ENCODE results near the gene STMN1. TPM values are rescaled to one million over a fixed set of nuclear protein-coding genes. Genes with fewer than 3 reads are reported as not detected.
A peak's percentile ranks its signal among the peaks of the same experiment; 100 is the strongest.

Gene STMN1
- total RNA-seq, 1 donor from 2014 or later: 32.5 TPM

DNA sequence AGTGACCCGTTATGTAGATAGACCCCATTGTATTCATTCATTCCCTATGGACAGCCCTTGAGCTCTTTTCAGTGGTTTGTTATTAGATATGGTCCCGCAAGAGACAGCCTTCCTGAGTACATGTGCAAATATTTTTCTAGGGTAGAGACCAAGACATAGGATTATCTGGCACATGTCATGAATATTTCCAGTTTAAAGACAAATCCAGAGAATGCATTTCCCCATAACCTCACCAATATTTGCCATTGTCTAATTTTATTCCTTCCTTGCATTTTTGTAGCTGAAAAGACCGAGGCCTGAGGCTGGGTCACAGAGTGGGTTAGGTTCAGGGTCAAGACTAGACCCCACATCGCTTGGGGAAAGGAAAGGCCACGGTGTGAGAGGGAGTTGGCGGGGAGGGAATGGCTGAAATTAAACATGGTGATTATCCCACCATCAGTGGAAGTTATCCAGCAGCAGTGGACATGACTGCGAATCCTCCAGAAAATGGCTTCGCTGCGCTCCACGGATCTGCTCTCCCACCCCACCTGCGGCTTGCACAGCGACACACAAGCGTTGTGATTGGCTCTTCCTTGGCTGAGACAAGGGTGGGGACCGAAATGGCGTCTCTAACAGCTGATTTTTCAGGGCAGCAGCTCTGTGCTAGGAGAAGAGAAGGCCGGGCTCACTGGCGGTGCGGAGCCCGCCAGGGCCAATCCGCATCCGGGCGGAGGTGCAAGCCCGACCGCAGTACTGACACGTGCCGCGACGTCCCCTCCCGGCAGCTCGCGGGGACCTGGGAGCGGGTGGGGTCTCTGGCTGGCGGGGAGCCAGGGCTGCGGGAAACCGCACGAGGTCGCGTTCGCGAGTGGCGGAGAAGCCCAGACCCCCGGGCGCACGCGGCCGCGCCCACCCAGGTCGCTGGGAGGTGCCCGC, 16.1 kb upstream of the STMN1 start:
- DNase-seq (ENCODE audit: low spot score): peak; percentile 42

- no peak for DNase-seq (ENCODE audit: low spot score)
Observed at GRCh38 chr1:25918615-25919014, 12.4 kb upstream of the STMN1 start.

- no peak for DNase-seq (ENCODE audit: low spot score)
Observed at GRCh38 chr1:25917996-25918395, 11.8 kb upstream of the STMN1 start.

GRCh38 chr1:25916460-25916859, 10.2 kb upstream of the STMN1 start:
- DNase-seq (ENCODE audit: low spot score): no peak

DNA sequence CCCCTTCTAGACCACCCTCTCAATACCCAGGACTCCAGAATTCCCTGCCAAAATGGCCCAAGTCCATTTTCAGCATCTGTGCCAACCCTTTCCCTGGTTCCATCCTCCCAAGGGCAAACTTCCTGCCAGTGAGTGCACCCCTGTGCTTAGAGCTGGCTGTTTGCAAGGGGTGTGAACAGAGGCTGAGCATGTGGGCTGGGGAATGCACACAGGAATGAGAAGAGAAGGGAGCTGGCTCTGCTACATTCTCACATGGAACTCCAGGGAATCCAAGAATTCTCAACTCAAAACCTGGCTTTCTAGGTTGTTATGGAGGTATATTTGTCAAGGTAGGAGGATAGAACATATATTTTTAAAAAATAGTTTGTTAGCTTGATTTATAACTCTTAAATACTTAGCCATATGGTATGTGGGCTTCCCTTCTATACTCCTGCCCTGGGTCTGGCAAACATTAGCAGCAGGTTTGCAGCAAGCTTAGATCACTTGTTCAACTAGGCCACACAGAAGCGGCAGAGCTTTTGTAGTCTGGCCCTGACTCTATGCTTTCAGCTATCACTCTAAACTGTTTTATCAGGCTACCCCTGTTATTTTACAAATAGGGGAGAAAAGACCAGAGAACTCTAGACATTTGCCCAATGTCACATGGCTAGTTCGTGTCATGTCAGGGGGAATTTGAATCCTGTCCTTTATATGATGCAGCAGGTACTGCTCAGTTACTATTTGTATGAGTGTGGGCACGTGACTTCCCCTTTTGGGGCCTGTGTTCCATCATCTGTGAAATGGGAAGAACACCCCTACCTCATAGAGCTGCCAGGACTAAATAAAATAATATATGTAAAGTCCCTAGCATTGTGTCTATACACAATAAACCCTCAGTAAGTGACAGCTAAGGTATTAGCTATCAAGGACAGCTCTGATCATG, 8.1 kb upstream of the STMN1 start:
- DNase-seq (ENCODE audit: low spot score): no peak

- DNase-seq (ENCODE audit: low spot score): no peak
Observed at GRCh38 chr1:25913206-25913605, 7.0 kb upstream of the STMN1 start.

- DNase-seq (ENCODE audit: low spot score): peak; percentile 50
Observed at GRCh38 chr1:25912076-25912831, 6.0 kb upstream of the STMN1 start.

- DNase-seq (ENCODE audit: low spot score): no peak
Observed at GRCh38 chr1:25911162-25911561, 4.9 kb upstream of the STMN1 start.

GRCh38 chr1:25909040-25909439, 2.8 kb upstream of the STMN1 start:
- no peak for DNase-seq (ENCODE audit: low spot score)

DNA sequence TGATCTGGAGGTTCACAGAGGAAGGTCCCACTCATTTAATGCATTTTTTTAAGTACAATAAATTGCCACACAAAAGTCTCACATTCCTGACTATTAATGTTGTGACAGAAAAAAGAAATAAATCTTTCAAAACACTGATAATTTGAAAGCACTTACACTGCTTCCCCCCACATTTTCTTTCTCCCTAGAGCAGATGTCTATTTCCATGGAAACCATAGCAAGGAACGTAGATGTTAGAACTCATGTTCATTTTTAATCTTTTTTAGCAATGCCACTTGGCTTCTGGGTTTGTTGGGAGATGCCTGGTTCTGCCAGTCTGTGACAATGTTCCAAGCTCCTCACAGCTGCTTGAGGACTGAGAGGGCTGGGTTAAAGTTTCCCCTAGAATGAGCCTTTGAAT, 1.9 kb upstream of the STMN1 start:
- DNase-seq (ENCODE audit: low spot score): no peak

DNA sequence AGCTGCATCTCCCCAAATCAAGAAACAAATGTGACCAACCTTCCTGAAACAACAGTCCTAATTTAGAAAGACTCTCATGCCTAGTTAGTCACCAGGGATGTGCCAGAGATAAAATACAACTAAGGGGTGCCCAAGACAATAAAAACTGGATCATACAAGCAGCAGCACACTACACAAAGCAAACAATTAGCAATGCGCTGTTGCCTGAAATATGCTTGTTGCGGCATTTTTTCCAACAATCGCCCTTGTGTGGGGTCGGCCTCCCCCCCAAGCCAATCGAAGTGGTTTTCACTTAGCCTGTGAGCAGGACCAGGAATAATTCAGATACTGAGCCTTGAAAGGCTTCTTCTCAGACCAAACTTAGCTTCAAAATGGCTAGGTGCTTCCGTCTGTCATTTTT, 1.4 kb upstream of the STMN1 start:
- DNase-seq (ENCODE audit: low spot score): no peak

- DNase-seq (ENCODE audit: low spot score): no peak
Observed at GRCh38 chr1:25906644-25907300, 553 bp upstream of the STMN1 start.

DNA sequence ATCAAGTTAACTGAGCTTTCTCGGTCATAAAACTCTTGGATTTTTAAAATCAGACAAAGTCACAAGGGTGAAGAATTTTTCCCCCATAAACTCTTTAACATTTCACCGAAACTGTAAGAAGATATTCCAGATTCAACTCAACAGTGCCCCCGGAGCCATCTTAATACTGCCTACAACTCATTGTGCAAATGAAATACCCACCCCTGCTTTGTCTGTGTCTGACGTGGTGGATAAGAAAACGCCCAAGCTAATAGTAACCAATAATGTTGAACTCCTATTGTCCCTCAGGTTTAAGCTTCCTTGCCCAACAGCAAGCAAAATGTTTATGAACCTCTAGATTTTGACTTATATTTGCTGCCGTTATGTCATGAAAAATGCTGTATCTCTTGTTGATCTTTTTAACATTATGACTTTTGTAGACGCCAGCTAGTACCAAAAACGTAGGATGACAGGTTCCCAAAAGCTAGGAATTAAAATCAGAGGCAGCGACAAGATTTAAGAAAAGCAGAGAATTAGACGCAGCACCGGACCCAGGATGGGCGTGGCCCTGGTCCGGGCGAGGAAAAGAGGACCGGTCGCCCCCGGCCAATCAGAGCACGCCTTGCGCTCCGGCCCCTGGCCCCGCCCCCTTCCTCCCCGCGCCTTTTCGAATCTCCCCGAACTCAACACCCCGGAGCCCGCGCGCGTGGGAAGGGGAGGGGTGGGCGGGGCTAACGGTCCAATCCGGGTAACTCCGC, 1.1 kb downstream of the STMN1 start:
- DNase-seq (ENCODE audit: low spot score): peak; percentile 93

DNA sequence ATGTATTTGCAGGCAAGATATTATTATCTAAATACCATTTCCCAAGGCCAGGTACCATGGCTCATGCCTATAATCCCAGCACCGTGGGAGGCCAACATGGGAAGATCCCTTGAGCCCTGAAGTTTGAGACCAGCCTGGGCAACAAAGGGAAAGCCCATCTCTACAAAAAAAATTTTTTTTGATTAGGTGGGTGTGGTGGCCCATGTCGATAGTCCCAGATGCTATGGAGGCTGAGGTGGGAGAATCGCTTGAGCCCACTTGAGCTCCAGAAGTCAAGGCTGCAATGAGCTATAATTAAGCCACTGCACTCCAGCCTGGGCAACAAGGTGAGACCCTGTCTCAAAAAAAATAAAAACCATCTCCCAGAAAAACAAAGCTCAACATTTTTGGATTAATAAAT, 2.2 kb downstream of the STMN1 start:
- no peak for DNase-seq (ENCODE audit: low spot score)

DNA sequence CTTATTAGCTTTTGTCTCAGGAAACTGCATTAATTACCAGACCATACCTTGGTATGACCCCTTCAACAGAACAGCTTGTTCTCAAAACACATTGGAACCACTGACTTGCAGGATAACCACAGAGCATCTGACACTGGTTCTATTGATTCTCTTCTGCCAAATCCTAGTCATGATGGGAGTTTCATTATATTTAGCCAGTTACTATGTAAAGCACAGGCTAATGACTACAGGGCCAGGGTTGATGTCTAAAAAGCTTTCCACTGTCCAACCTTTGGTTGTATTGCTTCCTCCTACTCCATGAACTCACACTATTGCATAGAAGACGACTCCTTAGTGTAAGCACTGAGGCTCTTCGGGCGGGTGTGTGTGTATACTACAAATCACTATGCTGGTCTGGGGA, 3.8 kb downstream of the STMN1 start:
- no peak for DNase-seq (ENCODE audit: low spot score)

- DNase-seq (ENCODE audit: low spot score): no peak
Observed at GRCh38 chr1:25900219-25900618, 6.0 kb downstream of the STMN1 start.

DNA sequence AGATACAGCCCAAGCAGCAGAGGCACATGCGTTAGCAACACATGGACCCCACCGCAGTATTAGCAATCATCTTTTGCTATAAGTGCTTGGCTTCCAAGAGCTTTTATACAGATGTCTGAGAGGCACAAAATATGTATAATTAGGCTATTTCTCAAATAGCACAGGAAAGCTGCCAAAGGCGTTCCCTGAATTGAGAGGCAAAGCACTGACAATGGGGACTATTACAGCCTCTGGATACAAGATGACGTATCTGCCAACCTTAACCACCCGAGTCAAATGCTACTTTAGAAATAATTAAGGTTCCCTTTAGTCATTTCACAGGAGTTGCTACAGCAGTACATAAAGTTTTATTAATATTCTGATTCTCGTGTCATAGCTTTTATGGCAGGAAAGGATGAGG, 6.4 kb downstream of the STMN1 start:
- no peak for DNase-seq (ENCODE audit: low spot score)

- no peak for DNase-seq (ENCODE audit: low spot score)
Observed at GRCh38 chr1:25898223-25899015, 7.8 kb downstream of the STMN1 start.

GRCh38 chr1:25897754-25898153, 8.5 kb downstream of the STMN1 start:
- DNase-seq (ENCODE audit: low spot score): no peak

DNA sequence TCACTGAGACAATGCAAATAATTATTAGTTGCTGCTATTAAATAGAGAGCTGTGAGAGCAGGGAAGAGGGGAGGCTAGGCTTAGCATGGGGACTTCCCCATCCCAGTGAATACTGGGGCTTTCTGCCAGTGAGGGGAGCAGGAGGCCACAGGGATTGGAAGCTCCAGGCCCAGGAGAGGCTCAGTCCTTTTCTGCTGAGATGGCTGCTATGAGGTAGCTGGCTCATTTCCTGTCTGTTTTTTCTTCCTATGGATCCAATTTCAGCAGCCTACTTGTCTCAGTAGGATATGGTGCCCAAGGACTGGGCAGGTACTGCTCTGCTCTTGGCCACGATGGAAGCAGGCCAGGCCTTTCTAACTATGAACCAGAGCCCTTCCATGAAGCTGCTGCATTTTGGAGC, 10.0 kb downstream of the STMN1 start:
- DNase-seq (ENCODE audit: low spot score): no peak
